Dedifferentiated amniotic fluid mesenchymal stem cell (primary cell): ENCODE measurements around the gene SUMF2.
"Not testable (repeated sequence)": the region's sequence is repeated elsewhere in the genome, so short reads cannot be mapped to it uniquely, and the experiment has no call there.

ENCODE experiments used
- DNase-seq: peaks from one replicate; pipeline ENCODE4 v3.0.0-alpha.2; 2016; ENCODE audit errors: extremely low spot score

The SUMF2 gene

GRCh38 chr7:56106108-56107073 lies 42.3 kb downstream of the SUMF2 start, which contains the start of gene CHCHD2:
Gene CHCHD2, minus strand, starts transcription at chr7:56106476. Its CDS starts 63 bp downstream, at chr7:56106413.
- DNase-seq = peak; percentile 99

- DNase-seq = no peak
Measured at GRCh38 chr7:56107954-56108258, 43.8 kb downstream of the SUMF2 start.

GRCh38 chr7:56110611-56111010 lies 46.5 kb downstream of the SUMF2 start:
- DNase-seq = no peak

GRCh38 chr7:56112244-56112643 lies 48.2 kb downstream of the SUMF2 start:
- DNase-seq = not testable (repeated sequence)

GRCh38 chr7:56115852-56116538 lies 51.9 kb downstream of the SUMF2 start, which contains the start of gene NUPR2:
Gene NUPR2, minus strand, starts transcription at chr7:56116417. Its CDS starts 103 bp downstream, at chr7:56116314.
- no peak for DNase-seq

GRCh38 chr7:56121440-56121839 lies 57.4 kb downstream of the SUMF2 start:
- no peak for DNase-seq

- no peak for DNase-seq
Measured at GRCh38 chr7:56124981-56125380, 60.9 kb downstream of the SUMF2 start.

GRCh38 chr7:56125831-56126230 lies 61.7 kb downstream of the SUMF2 start:
- no peak for DNase-seq

GRCh38 chr7:56127241-56127975 lies 63.3 kb downstream of the SUMF2 start:
- no peak for DNase-seq
